HepG2 (cell line): ENCODE results near the gene OXGR1. TPM values are rescaled to one million over a fixed set of nuclear protein-coding genes. Genes with fewer than 3 reads are reported as not detected.

Experiments
- ATAC-seq: fragments of 200-7000 bp; cut with Tn5 transposase; 3 replicates; pipeline ENCODE4 v1.9.1; 2020; ENCODE audit warnings: mild to moderate bottlenecking, moderate library complexity
- BruUV-seq: library from RNA; stranded (reverse); fragments of 400-500 nt; replicated peaks from 2 replicates; lab custom pipeline; 2021; lab: Mats Ljungman, UMichigan
- CTCF ChIA-PET: fragments of 300-600 bp; formaldehyde crosslinking; extraction: SDS; loops from one replicate; lab custom pipeline; 2021; ENCODE audit warnings: low total read pairs, inconsistent platforms, low intra/inter-chr PET ratio; lab: Yijun Ruan, JAX
- POLR2A ChIA-PET: fragments of 350-600 bp; sonication (Branson Sonifier 250); formaldehyde crosslinking; loops from one replicate; lab custom pipeline; 2020; ENCODE audit warnings: antibody characterized with exemption, inconsistent platforms; lab: Yijun Ruan, JAX
- DNase-seq: peaks from one replicate; pipeline ENCODE4 v3.0.0-alpha.2; 2015; ENCODE audit warnings: low spot score
- FAIRE-seq: peaks from 3 replicates; lab custom pipeline; 2011; peaks lifted over from hg19 to GRCh38; lab: Jason Lieb, UNC
- H2AFZ ChIP-seq: one replicate; pipeline ENCODE4 v1.6.1; 2011; ENCODE audit warnings: low read length, inconsistent platforms
- H3K27ac ChIP-seq: fragments of 300-600 bp; 3 replicates; pipeline ENCODE4 v1.8.0; 2011; ENCODE audit warnings: mixed run types, mild to moderate bottlenecking, mixed read lengths, low read length, inconsistent platforms; ENCODE audit not compliant: insufficient read depth; ENCODE audit errors: extremely low read length
- H3K27me3 ChIP-seq, 2 experiments: fragments of 200-600 bp in 1 of 2; 2 replicates in 1 of 2; 3 replicates in 1 of 2; pipeline versions ENCODE4 v1.6.0 to v1.8.0; 2011; ENCODE audit warnings: low read length in 2 of 2, mild to moderate bottlenecking in 2 of 2, moderate library complexity in 2 of 2, inconsistent platforms in 1 of 2; ENCODE audit not compliant: insufficient read depth in 2 of 2, control insufficient read depth in 1 of 2
- H3K36me3 ChIP-seq, 2 experiments: fragments of 200-600 bp in 1 of 2; replicated peaks in 1 of 2; 2 replicates in 1 of 2; 3 replicates in 1 of 2; pipeline versions ENCODE4 v1.5.1 to v1.8.0; 2011; ENCODE audit warnings: low read length in 2 of 2, inconsistent platforms in 1 of 2; ENCODE audit not compliant: insufficient read depth in 2 of 2, control insufficient read depth in 1 of 2
- H3K4me1 ChIP-seq: 2 replicates; pipeline ENCODE4 v1.5.1; 2012; ENCODE audit warnings: low read length, inconsistent platforms; ENCODE audit not compliant: insufficient read depth
- H3K4me2 ChIP-seq: 2 replicates; pipeline ENCODE4 v1.6.0; 2011; ENCODE audit warnings: low read depth, low read length, inconsistent platforms
- H3K4me3 ChIP-seq, 3 experiments: fragments of 200-600 bp in 1 of 3; sonication (generic), shearing (Covaris generic) in 1 of 3; replicated peaks in 1 of 3; 2 replicates each; pipeline ENCODE4 v1.5.1; 2011 to 2016; ENCODE audit warnings: low read length in 3 of 3, inconsistent platforms in 2 of 3, low read depth in 2 of 3, mild to moderate bottlenecking in 2 of 3, control low read depth in 1 of 3, mixed read lengths in 1 of 3; ENCODE audit not compliant: insufficient read depth in 1 of 3
- H3K79me2 ChIP-seq: one replicate; pipeline ENCODE4 v1.6.1; 2011; ENCODE audit warnings: low read length, inconsistent platforms; ENCODE audit not compliant: insufficient read depth
- H3K9ac ChIP-seq: 2 replicates; pipeline ENCODE4 v1.6.0; 2011; ENCODE audit warnings: mild to moderate bottlenecking, low read depth, low read length, inconsistent platforms; ENCODE audit not compliant: insufficient read depth
- H3K9me3 ChIP-seq: 2 replicates; pipeline ENCODE4 v1.5.1; 2012; ENCODE audit warnings: mild to moderate bottlenecking, low read length
- H4K20me1 ChIP-seq: 2 replicates; pipeline ENCODE4 v1.6.0; 2011; ENCODE audit warnings: inconsistent platforms, mild to moderate bottlenecking, low read length, moderate library complexity; ENCODE audit not compliant: insufficient read depth
- E2F1 ChIP-seq: sonication (generic); formaldehyde crosslinking; IDR thresholded peaks from 2 replicates; pipeline ENCODE4 v1.5.0; 2020; ENCODE audit warnings: missing genetic modification reagents
- FOXA1 ChIP-seq, 2 experiments: fragments of 450-650 bp in 1 of 2; sonication (generic) in 1 of 2; formaldehyde crosslinking in 1 of 2; IDR thresholded peaks; 2 replicates each; pipeline versions ENCODE4 v1.4.0 to v1.6.1; 2016 to 2020; ENCODE audit warnings: missing genetic modification reagents in 1 of 2
- MAFF ChIP-seq: IDR thresholded peaks from 2 replicates; pipeline ENCODE4 v1.6.1; 2011; ENCODE audit warnings: low read depth, low read length, improper control_type of control experiment
- MAFK ChIP-seq, 2 experiments: IDR thresholded peaks in 1 of 2; conservative IDR thresholded peaks in 1 of 2; 2 replicates each; pipeline ENCODE4 v1.6.1; 2011; ENCODE audit warnings: improper control_type of control experiment in 2 of 2, low read length in 2 of 2
- MTA3 ChIP-seq: sonication (generic); formaldehyde crosslinking; IDR thresholded peaks from 2 replicates; pipeline ENCODE4 v1.4.0; 2020; ENCODE audit warnings: missing genetic modification reagents
- ZBTB46 ChIP-seq: sonication (generic); formaldehyde crosslinking; IDR thresholded peaks from 2 replicates; pipeline ENCODE4 v1.4.0; 2020; ENCODE audit warnings: mild to moderate bottlenecking, missing genetic modification reagents, borderline replicate concordance
- ZNF337 ChIP-seq: sonication (generic); formaldehyde crosslinking; IDR thresholded peaks from 2 replicates; pipeline ENCODE4 v1.5.1; 2020; ENCODE audit warnings: missing genetic modification reagents, low read depth, mild to moderate bottlenecking, borderline replicate concordance
- WGBS: methylation state at CpG from one replicate; pipeline ENCODE4 v1.1.6; 2017; ENCODE audit warnings: low lambda C conversion rate; 5-methylcytosine and 5-hydroxymethylcytosine counted together
- in situ Hi-C: cut with HindIII; loops from 2 replicates; pipeline ENCODE4 v1.10.0; 2017; ENCODE audit warnings: low pct_unique_long_range_greater_than_20kb; ENCODE audit not compliant: extremely low pct_ligation_motif_present
- intact Hi-C: fragments of 100-400 bp; cut with micrococcal nuclease; formaldehyde crosslinking; loops from one replicate; pipeline ENCODE4 v1.10.0; 2022; ENCODE audit not compliant: unreplicated experiment
- polyA plus RNA-seq, 8 experiments: library from polyadenylated mRNA; depleted of rRNA in 3 of 8; stranded (reverse) in 7 of 8; unstranded in 1 of 8; fragments of >200 nt; fragmentation: Illumina TruSeq in 4 of 8; extraction: Trizol in 4 of 8; gene quantifications; 2 replicates each; pipeline versions ENCODE4 v1.2.1 to v1.2.3, GENCODE V29; 2011 to 2016; ENCODE audit warnings: low read depth in 4 of 8, missing spikeins in 1 of 8, mixed read lengths in 1 of 8; ENCODE audit not compliant: insufficient read depth in 1 of 8
- total RNA-seq, 5 experiments: library from RNA; depleted of rRNA; stranded (reverse); fragments of >200 nt; fragmentation: Illumina TruSeq; extraction: Trizol; gene quantifications; 2 replicates each; pipeline ENCODE4 v1.2.3, GENCODE V29; 2016; ENCODE audit warnings: low read depth in 1 of 5

The OXGR1 gene
- total and polyA plus RNA-seq, 2 of the 13 experiments (the other 11 are each of a cell fraction or from before 2014, with no cell fraction given) = not detected

GRCh38 chr13:97015661-97016350 is 21.5 kb upstream of the OXGR1 start:
- in situ Hi-C loops (loop anchor here (25.0 kb wide), 1 partner anchor 796 kb away; no protein-coding TSS in a partner anchor), intact Hi-C loops (loop anchor here (10.0 kb wide), 1 partner anchor 559 kb away; no protein-coding TSS in a partner anchor)
- DNase-seq (no peak), FAIRE-seq (no peak), ATAC-seq (no peak)
- Histone ChIP-seq H3K4me3 (no peak overlapping the region), H3K9me3 (no peaks in the 10 kb centered on the region), H4K20me1 (no peaks in the 10 kb centered on the region), H3K79me2 (no peaks in the 10 kb centered on the region), H2AFZ (no peak overlapping the region), H3K9ac (no peak overlapping the region), H3K27ac (no peak overlapping the region), H3K36me3 (no peaks in the 10 kb centered on the region), H3K4me2 (no peak overlapping the region), H3K27me3 (peaks cover 0 to 4% of the 10 kb centered on the region in 2 experiments; a peak in 2 of 5 replicates), H3K4me1 (no peaks in the 10 kb centered on the region)
- ChIA-PET POLR2A (no interaction called here), CTCF (no interaction called here)
- WGBS = 55% methylated on average over 5 of the region's 5 CpGs
- no peak for TF ChIP-seq FOXA1 (IDR thresholded peaks at IDR 0.05)
- TF ChIP-seq FOXA1 (CRISPR knock-in tag; IDR thresholded peaks at IDR 0.05) = no peak
- TF ChIP-seq ZBTB46 (CRISPR knock-in tag) = no peak
- TF ChIP-seq E2F1 (CRISPR knock-in tag) = no peak
- no peak for TF ChIP-seq ZNF337 (CRISPR knock-in tag)
- peak; percentile 97 for TF ChIP-seq MAFF
- TF ChIP-seq MTA3 (CRISPR knock-in tag) = no peak
- peak; percentile 97 to 98 for TF ChIP-seq MAFK (conservative IDR thresholded peaks at IDR 0.05 in 1 of 2, IDR thresholded peaks at IDR 0.05 in 1 of 2; ENCODE audit: low read length in 2 of 2)
- no TSS peak for BruUV-seq
